Activated CD4-positive, alpha-beta T cell treated with anti-CD3 and anti-CD28 coated beads, Interleukin-2, amount 50 U/mL, for 1 hour (primary cell): Measurements from ENCODE around the gene PIGU.
"Not testable (repeated sequence)": the region's sequence is repeated elsewhere in the genome, so short reads cannot be mapped to it uniquely, and the experiment has no call there.

Source experiments
- DNase-seq: peaks from one replicate; pipeline ENCODE4 v3.0.0-alpha.2; 2020

PIGU gene

DNA sequence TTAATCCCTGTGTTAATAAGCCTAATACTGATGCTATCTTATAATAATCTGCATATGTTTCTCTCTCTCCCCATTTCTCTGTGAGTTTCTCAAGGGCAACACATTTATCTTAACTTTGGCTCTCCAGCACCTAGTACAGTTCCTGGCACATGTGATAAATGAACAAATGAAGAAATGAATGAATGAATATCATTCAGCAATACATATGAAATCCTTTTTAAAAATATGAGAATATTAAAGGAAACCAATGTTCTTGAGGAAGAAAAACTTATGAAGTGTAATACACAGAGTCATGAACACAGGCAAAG is 55.9 kb downstream of the PIGU start:
- DNase-seq = no peak

DNA sequence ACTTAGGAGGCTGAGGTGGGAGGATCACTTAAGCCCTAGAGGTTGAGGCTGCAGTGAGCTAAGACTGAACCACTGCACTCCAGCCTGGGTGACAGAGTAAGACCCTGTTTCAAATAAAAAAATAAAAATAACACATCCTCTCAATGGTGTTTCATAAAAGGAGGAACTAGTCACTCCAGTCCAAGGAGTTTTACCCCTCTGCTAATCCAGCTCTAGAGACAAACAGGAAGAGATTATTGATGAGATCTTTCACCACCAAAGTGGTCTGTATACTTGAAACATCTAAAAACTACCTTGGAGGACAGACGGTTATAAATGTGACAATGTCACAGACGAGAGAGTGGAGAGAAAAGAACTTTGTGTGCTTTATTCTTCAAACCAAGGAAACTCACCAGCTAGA is 58.2 kb downstream of the PIGU start:
- no peak for DNase-seq

DNA sequence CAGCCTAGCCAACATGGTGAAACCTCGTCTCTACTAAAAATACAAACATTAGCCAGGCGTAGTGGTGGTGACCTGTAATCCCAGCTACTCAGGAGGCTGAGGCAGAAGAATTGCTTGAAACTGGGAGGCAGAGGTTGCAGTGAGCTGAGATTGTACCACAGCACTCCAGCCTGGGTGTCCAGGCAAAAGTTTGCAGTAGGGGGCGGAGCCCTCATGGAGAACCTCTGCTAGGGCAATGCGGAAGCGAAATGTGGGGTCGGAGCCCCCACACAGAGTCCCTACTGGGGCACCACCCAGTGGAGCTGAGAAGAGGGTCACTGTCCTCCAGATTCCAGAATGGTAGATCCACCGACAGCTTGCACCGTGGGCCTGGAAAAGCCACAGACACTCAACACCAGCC is 60.0 kb downstream of the PIGU start:
- DNase-seq = not testable (repeated sequence)

DNA sequence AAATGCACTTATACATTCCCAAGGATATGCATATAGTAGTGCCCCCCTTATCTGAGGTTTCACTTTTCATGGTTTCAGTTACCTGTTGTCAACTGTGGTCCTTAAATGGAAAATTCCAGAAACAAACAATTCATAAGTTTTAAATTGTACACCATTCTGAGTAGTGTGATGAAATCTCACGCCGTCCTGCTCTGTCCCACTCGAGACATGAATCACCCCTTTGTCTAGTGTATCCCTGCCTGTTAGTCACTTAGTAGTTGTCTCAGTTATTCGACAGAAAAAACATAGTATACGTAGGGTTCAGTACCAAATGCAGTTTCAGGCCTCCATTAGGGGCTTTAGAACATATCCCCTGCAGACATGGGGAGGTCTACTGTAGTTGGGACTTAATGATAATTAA is 61.4 kb downstream of the PIGU start:
- DNase-seq = no peak

DNA sequence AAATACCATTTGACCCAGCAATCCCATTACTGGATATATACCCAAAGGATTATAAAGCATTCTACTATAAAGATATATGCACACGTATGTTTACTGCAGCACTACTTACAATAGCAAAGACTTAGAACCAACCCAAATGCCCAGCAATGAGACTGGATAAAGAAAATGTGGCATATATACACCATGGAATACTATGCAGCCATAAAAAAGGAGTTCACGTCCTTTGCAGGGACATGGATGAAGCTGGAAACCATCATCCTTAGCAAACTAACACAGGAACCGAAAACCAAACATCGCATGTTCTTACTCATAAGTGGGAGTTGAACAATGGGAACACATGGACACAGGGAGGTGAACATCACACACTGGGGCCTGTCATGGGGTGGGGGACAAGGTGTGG is 64.9 kb downstream of the PIGU start:
- DNase-seq = not testable (repeated sequence)

DNA sequence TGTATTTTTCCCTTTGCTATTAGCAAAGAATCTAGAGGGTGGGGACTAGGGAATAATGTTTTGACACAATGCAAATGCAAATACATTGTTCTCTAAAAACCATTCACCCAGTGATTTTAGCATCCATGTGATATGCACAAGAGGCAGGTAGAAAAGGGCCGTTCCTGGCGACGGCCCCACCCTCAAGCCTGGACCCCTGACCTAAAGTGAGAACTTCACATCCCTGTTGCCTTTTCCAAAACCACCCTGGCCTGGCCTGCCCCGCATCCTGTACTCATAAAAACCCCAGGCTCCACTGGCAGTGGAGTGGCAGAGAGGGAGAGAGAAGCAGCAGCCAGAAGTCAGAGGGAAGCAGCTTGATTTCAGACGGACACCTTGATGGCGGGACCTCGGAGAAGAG is 69.8 kb downstream of the PIGU start:
- DNase-seq = no peak

DNA sequence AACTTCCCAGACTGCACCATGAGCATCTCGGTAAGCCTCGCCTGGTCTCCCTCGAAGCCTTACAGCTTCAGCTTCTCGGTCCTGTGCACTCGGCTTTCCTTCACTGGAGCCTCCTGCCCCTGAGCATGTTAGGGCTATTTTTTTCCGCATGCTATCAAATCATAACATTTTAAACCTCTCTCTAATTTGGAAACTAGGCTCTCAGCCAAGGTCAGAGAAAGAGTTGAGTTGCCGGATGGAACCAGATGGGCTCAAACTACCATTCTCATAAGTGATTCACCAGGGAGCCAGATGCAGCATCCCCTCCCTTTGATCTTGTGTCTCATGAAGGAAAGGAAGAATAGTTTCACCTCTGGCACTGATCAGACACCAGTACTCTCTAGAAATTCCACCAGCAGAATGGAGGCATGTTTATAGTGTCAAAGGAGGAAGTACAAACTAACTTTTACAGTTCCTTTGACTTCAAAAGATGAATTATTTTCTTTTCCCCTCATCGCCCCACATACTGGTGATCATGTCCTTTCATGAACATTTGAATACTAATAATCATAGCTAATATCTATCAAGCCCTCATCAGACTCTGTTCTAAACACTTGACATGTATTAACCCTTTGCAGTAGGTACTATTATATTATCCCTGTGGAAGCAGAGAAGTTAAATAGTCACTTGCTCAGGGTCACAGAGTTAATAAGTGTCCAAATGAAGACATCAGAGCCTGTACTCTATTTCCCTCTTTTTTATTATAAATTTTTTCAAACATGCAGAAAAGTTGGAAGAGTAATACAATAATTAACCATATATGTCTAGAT is 71.7 kb downstream of the PIGU start:
- DNase-seq = no peak

DNA sequence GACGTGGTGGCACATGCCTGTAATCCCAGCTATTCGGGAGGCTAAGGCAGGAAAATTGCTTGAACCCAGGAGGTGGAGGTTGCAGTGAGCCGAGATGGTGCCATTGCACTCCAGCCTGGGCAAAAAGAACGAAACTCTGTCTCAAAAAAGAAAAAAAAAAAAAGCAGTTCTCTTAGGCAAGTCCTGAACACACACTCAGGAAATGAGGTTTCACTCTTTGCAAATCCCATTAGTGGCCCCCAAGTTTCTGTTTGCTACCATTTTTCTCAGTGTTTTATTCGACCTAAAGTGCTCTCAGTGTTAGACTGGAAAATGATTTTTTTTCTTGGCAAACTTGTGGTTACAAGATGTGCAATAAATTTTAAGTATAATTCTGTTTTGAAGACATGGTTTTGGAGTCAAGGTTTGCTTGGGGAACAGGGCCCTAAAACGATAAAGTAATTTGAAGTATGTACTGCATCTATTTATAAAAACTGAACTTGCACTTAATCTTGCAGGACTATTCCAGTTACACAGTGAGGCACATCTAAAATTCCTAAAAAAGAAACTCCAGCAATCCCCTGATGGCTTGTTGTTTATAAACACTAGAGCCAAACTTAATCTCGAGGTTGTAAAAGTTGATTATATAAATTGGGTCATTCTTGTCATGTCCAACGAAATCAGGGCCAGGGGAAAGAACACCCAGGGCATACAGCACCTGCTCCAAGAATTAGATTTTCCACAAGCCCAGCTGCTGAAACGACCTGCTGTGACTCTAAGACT is 75.8 kb downstream of the PIGU start:
- DNase-seq = no peak

DNA sequence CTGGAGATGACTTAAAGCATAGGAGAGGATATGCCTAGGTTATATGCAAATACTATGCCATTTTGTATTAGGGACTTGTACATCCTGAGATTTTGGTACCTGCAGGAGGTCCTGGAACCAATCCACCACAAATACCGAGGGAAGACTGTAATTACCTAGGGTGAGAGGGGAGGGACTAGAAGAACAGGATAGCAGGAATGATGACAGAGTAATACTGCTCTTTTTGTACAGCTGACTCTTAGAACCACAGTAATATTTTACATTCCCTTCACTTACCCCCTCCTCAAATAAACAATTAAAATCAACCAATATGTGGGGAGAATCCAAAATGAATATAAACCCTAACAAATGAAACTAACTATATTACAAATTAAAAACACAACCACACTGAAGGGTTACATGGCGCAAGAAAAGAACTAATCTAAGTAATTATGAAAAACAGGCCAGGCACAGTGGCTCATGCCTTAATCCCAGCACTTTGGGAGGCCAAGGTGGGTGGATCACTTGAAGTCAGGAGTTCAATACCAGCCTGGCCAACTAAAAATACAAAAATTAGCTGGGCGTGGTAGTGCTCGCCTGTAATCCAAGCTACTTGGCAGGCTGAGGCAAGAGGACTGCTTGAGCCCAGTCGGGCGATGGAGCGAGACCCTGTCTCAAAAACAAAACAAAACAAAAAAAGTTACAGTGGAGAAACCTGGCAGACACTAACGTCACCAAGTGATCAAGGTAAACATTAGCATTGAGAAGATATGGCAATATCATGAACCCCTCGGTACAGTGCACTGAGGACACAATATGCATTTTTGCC is 81.3 kb downstream of the PIGU start:
- DNase-seq = no peak

DNA sequence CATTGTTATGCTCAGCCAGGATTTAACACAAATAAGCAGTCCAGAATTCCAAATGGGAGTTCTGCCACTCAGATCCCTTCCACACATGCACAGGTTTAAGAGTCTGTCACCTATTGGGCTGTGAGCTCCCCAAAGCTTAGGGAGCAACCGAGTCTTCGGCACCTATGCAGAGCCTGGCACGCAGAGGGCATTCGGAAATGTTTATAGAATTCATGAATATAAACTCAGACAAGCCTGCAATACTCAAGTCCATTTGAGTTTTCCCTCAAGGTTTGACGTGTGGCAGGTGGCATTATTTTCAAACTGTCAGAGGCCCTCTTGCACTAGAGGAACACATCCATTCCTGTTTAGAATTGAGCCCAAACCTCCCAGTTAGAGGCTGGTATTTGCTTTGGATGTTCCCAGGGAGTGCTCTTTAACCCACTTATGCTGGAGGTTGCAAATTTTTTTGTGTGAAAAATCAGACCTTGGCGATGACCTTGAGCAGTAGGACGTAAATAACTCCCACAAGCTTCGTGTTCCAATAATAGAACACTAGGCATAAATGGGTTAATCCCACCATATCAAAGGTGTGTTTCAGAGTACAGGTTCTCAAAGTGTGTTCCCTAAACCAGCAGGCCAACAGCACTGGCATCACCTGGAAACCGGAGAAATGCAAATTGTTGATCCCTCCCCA is 90.3 kb downstream of the PIGU start:
- DNase-seq = no peak

DNA sequence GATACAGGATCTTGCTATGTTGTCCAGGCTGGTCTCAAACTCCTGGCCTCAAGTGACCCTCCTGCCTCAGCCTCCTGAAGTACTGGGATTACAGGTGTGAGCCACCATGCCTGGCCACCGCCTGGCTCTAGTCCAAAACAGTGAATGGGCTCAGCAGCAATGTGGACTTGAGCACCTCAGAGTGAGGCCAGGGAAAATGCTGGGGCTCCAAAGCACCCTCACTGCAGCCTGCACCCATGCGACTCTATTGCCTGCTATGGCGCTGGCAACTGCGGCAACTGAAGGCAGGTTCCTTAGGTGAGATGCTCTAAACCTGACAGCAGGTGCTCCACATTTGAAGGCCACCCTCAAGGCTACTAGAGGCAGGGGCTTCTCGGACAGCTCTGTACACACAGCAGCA is 91.9 kb downstream of the PIGU start:
- DNase-seq = no peak

DNA sequence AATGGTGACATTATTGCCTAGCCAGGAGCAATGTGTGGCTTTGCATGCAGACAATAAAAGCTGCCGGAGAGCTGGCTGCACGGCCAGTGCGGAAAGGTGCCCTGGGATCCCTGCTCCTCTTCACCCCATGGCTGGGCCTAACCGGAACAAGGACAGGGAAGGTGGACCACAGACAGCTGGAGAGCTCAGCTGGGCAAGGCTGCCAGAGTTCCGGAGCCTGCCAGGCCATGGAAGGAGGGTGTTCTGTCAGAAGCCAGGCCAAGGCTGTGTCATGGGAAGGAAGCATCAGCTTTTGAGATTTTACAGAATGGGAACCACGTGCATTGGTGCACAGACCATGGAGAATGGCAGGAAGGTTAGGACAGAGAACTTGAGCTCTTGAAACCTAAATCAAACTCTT is 93.3 kb downstream of the PIGU start:
- DNase-seq = no peak

DNA sequence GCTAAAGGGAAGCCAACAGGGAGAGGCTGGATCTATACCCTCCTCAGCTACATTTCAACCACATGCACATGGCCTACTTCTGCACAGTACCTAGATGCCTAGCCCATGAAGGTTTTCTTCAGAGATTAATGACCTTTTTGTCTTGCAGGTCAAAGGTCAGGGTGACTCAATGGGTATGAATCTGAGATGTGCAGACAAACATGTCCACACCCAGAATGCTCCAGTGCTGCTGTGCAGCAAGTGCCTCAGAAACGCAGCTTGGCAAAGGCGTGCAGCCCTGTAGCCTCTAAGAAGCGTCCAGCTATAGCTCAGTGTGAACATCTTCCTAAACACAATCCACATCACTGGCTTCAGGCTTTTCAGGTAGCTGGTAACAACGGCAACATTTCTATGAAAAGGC is 94.0 kb downstream of the PIGU start:
- DNase-seq = no peak

DNA sequence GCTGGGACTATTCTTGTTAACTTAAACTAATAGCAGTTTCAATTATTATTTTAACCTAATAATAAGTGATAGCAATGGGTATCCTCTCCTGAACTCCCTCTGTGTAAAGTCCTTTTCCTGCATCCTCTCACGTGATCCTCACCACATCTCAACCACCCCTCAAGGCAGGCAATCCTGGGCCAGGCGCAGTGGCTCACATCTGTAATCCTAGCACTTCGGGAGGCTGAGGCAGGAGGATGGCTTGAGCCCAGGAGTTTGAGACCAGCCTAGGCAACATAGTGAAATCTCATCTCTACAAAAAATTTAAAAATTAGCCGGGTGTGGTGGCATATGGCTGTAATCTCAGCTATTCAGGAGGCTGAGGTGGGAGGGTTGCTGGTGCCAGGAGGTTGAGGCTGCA is 94.7 kb downstream of the PIGU start:
- no peak for DNase-seq

DNA sequence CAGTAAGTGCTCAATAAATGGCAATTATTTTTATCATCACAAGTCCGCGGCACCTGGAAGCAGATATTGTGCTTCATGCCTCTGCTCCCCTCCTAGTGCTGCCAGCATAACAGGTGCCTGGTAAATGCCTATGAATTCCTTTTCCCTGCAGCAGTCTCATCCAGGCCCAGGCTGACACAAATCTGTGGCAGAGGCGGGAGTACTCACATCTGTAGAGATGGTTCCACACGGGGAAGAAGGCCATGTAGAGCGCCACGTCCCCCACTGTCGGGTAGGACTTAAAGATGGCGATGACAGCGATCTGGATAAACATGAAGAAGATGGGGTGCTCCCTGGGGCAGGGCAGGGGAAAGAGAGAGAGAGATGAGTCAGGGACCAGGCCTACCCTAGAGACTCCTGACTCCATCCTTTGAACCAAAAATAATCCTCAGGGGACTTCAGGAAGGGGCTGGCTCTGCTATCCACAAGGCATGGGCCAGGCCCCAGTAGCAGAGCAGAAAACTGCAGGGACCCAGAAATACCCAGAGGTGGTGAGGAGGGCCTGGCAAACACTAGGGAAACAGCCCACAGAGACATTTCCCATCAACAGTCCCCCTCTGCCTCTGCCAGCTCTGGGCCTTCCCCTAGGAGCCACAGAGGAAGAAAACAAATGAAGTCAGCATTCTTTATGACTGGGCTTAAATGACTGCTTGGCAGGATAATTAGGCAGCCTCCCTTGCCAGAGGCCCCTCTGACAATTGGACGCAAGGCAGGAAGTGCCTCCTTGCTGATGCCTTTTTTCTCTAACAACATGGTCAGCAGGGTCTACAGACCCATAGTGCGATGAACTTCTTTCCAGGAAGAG is 95.3 kb downstream of the PIGU start:
- no peak for DNase-seq

DNA sequence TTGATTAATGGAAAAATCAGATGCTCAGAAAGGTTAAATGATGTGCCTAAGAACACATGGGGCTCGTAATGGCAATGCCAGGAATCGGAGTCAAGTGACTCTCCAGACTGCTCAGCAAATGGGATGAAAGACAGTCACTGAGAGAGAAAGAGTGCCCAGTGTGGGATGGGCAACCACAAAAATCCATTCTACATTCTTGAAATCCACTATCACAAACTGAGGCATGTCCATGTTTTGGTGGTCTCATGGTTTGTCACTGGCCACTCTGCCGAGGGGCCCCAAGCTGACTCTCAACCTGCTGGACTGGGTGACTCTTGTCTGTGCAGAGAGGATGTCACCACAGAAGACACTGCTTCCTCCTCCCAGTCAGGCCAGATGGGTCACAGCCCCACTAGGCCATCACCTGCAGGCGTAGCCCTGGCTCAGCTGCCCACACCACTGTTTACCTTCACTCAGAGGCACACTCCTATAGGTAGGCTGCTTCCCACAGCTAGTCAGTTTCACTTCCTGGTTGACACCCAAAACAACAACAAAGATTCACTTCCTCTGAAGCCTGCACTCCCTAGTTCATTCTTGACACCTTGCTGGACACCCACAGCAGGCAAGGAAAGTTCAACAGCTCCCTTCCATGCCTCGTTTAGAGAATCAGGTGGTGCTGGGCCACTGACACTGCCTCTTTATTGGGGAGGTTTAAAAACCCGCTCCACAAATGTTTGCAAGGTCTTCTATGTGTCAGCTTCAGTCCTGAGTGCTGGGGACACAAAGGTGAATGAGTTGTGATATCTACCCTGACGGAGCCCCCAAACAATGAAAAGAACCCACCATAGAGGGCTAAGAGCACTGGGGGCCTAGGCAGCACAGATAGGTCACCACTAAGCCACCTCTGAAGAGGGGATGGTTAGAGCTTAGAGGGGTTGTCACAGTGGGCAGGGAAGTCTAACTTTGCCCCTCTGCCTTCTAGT is 96.6 kb downstream of the PIGU start:
- DNase-seq = no peak

DNA sequence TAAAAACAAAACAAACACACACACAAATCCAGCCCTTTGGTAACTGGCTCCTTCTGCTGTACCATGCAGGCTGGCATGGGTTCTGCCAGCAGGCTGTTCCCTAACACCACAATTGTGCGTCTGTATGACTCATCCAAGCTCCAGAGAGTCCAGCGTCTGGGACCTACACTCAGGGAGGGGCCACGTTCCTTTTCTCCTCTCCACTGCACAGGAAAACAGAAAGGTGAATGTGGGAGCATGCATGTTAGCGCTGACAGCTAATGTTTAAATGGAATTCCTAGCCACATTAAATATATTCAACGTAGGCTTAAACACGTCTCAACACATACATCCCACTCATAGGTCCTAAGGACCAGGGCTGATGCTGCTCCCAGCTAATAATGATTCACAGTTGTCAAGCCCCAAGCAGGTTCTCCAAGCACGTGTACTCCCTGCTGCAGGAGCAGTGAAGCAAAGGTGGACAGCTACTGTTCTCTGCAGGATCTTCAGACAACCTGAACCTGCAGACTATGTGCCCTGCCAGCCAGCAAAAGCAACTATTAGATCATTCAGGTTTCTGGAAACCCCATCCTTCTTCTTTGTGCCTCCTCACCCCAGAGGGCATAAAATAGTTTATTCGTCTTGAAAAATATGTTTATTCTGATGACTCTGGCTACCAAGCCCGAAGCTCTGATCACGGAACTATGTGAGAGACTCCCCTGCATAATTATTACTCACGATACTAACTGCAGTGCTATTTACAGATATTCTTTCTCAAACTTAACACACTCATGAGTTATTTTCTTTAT is 97.5 kb downstream of the PIGU start:
- DNase-seq = no peak

DNA sequence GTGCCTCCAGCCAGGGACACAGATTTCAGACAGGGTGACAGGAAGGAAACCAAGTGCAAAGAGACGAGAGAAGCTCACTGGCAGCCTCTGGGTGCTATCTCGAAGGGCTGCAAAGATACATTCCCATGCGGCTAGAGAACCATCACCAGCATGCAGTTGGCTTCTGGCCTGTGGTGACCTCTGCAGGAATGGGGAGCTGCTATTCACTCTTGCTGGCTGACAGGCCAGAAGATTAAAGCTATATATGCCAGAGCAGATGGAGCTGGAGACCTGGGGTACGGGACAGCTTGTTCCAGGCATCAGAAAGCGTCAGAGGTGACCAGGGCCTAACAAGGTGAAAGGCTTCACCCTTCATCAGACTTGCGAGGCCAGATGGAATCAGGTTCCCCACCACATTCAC is 98.4 kb downstream of the PIGU start:
- DNase-seq = no peak

DNA sequence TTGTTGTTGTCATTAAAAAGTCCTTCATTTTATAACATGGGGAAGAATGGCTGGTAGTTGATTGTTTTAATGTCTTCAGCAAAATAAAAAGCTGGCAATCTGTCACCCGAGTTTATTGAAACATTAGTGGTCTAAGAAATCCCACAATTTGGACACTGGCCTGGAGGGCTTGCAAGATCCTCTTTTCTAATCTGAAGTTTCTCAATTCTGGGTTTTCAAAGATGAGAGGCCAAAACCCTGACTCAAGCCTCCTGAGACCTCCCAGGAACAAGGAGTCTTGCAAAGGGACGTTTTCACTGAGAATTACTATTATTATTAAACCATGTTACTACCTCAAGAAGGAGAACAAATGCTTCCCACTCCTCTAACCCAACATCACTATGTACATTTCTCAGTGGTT is 98.9 kb downstream of the PIGU start:
- DNase-seq = no peak

DNA sequence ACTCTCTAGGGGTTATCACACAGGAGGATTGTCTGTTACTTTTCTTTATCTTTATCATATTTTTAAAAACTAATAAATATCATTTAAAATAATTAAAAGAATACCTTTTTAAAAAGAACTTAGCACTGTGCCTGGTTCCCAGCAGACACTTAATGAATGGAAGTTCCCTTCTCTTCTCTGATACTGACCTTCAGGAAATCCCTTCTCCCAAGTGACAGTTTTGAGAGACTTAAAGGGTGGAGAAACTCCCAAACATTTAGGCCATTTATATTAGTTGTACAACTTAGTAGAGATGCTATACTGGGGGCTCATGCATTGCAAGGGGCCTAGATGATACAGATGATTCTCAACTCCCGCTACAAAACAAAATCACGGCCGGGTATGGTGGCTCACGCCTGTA is 99.8 kb downstream of the PIGU start:
- no peak for DNase-seq
